HG02852 (cell line): Measurements from ENCODE around the gene NGEF.

ENCODE experiments used
- ATAC-seq: cut with Tn5 transposase; IDR thresholded peaks from one replicate; pipeline ENCODE4 v1.9.1; 2021; ENCODE audit warnings: mild to moderate bottlenecking, moderate library complexity; ENCODE audit not compliant: unreplicated experiment

The NGEF gene

DNA sequence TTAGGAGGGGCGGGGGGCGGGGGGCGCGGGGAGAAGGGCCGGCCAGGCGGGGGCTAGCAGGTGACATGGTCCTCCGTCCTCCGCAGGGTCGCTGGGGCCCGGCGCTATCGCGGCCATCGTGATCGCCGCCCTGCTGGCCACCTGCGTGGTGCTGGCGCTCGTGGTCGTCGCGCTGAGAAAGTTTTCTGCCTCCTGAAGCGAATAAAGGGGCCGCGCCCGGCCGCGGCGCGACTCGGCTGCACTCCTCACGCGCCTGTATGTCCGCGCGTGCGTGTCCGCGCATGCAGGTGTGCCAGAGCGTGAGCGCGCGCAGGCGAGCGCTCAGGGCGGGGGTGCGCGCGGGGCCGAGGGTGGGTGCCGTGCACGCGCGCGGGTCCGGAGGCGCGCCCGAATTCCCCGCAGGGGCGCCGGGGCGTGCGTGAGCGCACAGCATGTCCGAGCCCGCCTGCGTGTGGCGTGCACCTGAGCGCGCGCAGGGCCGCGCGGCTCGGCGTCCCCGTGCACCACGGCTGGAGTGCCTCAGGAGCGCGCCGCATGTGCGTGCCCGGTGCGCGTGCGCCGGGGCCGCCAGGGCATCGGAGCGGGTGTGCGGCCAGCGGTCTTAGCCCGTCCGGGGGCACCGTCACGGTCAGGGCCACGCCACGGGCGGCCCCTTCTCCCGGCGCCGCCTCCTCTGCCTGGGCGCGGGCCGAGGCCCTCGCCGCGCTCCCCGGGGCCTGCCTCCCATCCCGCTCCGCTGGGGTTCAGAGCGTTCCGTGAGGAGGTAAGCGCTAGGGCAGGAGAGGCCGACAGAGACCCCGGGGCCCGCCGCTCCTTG, 136.7 kb downstream of the NGEF start:
- ATAC-seq = no peak

- no peak for ATAC-seq
These were observed 137.6 kb downstream of the NGEF start for GRCh38 chr2:232875256-232876121.

DNA sequence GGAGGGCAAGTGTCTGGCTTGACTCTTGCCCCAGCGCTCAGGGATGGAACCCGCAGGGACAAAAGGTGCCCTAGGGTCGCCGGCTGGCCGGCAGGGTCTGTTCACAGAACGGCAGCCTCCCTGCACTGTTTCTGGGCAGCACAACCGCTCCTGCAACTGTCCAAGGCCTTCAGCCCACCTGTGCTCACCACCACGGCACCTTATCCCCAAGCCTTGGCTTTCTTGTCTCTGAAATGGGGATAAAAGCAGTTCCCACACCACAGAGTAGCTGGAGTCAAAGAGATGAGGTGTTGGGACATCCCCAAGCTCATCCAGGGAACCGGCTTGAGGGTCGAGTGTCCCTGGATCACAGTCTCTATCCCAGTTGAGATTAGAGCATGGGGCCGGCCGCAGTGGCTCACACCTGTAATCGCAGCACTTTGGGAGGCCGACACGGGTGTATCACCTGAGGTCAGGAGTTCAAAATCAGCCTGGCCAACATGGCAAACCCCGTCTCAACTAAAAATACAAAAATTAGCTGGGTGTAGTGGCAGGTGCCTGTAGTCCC, 138.3 kb downstream of the NGEF start:
- no peak for ATAC-seq

- ATAC-seq = no peak
These were observed 139.0 kb downstream of the NGEF start for GRCh38 chr2:232873909-232874641.

DNA sequence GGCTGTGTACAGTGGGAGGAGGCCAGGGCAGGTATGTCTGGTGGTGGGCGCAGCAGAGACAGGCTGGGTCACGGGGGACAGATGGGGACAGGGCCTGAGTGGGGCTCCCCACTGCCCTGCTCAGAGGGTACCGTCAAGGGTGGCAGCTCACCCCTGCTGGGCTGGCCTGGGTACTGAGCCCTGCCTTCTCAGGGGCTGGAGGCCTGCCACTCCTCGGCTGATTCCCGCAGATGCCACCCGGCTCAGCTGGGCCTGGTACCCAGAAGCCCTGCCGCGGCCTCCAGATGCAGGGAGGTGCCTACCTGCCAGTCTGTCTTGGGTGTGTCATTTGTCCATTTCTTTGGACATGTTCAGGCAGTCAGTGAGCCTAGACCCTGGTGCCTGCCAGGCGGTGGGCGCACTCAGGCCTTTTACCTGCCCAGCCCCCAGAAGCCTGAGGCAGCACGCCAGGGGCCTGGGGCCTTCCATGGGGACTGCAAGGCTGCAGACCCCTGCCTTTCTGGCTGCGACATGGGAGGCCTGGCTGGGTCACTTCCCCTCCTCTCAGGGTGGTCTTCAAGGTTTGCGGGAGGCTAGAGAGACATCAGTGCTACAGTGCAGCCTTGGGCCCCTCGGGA, 139.7 kb downstream of the NGEF start:
- ATAC-seq = no peak

DNA sequence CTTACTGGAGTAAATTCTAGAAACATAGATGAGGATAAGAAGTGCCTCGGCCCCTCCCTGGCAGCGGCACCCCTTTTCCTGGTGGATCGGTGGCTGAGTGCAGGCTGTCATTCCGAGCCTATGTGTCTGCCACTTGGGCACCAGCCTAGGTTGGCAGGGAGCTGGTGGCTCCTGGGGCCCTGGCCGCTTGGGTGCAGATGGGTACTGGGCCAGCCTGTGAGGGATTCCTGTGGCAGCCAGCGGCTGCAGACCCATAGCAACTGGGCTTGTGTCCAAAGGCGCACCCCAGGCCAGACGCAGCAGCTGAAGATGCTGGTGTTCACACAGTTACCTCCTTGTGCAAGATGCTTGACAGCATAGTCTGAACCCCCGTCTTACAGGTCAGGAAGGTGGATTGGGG, 140.2 kb downstream of the NGEF start:
- ATAC-seq = no peak

GRCh38 chr2:232871835-232872736, 141.0 kb downstream of the NGEF start:
- no peak for ATAC-seq

DNA sequence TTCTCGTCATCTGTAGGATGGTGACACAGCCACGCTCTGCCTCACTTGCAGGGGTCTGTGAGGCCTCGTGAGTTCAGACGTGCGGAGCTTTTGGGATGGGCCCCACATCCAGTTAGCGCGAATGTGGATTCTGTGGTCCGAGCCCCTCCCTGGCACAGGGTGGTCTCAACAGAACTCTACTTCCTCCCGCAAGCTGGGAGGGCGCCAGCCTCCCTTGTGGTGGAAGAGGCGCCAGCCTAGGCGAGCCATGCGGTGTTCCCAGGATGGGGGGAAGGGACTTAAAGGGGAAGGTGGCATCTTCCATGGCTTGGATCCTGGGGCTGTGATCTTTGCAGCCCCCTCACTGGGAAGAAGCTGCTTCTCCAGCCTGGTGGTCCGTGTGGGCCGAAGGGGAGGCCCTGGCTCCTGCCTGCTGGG, 141.6 kb downstream of the NGEF start:
- ATAC-seq = no peak

DNA sequence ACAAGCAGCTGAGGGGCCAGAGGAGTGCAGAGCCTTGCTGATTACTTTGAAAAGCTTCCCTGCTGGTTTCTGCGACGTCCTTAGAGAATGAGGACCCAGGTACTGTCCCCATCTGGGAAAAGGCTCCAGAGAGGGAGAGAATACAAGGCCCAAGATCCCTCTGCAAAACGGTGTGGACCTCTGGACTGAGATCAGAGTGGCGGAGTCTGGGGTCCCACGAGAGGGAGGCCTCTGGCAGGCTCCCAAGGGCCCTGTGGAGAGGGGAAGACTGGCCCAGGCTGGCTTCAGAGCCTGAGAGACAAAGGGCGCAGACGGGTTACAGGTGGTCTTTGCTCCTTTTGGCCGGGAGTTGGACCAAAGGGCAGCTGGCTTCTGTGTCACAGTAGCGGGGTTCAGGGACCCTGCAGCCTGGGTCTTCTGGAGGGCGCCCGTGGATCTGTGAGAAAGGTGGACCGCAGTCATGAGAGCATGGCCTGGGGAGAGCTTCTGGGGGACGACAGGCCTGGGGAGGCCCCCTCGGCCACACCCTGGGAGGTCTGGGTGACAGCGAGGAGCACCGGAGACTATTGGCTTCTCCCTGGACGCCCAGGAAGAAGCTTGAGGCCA, 142.2 kb downstream of the NGEF start:
- no peak for ATAC-seq

- ATAC-seq = no peak
These were observed 142.9 kb downstream of the NGEF start, which contains the start of gene SNORC for GRCh38 chr2:232870018-232870765. TSS of gene SNORC (plus strand) at chr2:232870264. CDS start at chr2:232870342, 78 bp downstream.

- no peak for ATAC-seq
These were observed 143.7 kb downstream of the NGEF start for GRCh38 chr2:232869138-232870017.

DNA sequence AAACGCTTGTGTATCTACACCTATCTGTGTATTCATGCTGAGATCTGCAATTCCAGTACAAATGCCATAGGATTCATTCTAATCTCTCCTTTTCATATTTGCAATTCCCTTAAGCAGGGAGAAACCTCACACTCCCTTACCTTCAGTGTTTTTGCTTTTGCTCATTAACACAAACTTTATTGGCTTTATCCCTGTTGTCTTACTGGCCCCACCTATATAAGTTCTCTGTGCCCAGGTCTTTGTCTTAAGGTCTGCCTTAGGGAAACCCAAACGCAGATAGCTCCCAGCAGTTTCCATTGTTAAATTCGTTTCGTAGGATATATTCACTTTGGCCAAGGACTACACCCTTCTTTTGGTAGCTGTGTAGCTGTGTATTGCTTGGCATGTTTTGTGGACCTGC, 147.0 kb downstream of the NGEF start:
- ATAC-seq = no peak

- no peak for ATAC-seq
These were observed 147.9 kb downstream of the NGEF start for GRCh38 chr2:232865165-232865564.

DNA sequence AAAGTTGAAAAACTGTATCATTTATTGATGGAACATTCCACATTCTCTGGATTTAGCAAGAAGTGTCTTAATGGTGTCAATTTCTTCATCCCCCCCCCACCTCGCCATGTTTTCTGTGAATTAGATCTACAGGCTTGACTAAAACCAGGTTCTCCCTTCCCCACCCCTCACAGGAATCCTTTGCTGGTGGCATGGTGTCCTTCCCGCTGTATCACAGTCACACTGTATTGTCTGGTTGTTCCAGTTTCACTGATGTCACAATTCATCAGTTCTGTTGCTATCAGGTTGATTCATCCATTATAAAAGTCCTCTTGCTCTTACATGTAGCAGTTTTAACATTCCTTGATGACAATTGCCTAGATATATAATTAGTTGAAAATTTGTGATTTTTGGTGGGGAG, 149.1 kb downstream of the NGEF start:
- ATAC-seq = no peak

GRCh38 chr2:232861353-232861752, 151.7 kb downstream of the NGEF start:
- no peak for ATAC-seq

DNA sequence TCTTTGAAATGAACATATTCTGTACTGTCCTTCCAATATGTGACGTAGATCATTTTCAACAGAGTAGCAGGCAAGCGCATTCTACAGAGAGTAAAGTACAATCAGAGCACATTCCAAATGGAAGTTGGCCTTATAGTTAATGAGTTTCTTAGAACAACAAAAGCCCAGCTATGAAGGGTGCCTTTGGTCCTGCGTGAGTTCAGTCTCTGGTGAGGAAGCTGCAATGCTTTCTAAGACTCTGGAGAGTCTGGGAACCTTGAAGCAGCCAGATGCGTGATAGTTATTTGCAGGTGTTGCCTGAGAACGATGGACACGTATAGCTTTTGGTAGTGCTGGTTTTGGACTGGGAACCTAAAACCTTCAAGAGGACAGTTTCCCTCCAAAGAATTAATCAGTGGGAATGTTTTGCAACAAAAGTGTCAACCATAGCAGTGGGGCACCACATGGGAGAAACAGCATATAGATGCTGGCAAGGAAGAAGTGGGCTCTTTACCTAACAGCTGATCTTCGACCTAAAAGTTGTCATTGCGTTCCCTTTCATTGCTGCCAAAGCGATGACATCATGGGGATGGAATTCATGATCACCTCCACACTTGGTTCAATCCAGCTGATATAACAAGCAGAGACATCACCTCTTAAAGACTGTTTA, 152.3 kb downstream of the NGEF start:
- no peak for ATAC-seq

DNA sequence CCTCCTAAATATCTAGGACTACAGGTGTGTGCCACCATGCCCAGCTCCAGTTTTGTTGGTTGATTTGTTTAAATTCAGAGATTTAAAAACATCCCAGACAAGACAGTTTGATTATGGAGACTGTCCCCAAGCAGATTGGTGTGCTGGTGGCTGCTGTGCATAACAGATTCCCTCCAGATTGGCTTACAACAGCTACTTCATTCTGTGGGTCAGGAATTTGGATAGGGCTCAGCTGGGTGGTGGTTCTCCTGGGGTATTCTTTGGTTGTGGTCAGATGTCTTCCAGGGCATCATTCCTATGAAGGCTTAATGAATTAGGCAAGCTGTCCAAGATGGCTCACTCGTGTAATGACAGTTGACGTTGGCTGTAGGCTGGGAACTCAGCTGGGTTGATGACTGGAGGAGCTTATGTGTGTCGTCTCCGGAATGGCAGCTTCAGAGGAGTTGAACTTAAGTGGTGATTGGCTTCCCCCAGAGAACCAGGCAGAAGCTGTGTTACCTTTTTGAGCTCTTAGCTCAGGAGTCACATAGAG, 153.6 kb downstream of the NGEF start:
- ATAC-seq = no peak
